HG02610 (cell line): ENCODE data around the gene SMIM9.
"Not testable (repeated sequence)": the region's sequence is repeated elsewhere in the genome, so short reads cannot be mapped to it uniquely, and the experiment has no call there.

Source experiments
- ATAC-seq: cut with Tn5 transposase; IDR thresholded peaks from one replicate; pipeline ENCODE4 v1.9.1; 2021; ENCODE audit warnings: mild to moderate bottlenecking, moderate library complexity; ENCODE audit not compliant: unreplicated experiment

The SMIM9 gene

GRCh38 chrX:154816326-154816898, 18.1 kb downstream of the SMIM9 start:
- ATAC-seq, result not testable (repeated sequence)

GRCh38 chrX:154815274-154815818, 19.1 kb downstream of the SMIM9 start:
- no peak for ATAC-seq

- no peak for ATAC-seq
Measured at GRCh38 chrX:154813801-154814200, 20.7 kb downstream of the SMIM9 start.

- no peak for ATAC-seq
Measured at GRCh38 chrX:154812341-154813101, 21.9 kb downstream of the SMIM9 start.

- no peak for ATAC-seq
Measured at GRCh38 chrX:154809939-154810665, 24.4 kb downstream of the SMIM9 start.

GRCh38 chrX:154806837-154807501, 27.5 kb downstream of the SMIM9 start:
- ATAC-seq, result no peak

GRCh38 chrX:154805696-154806091, 28.8 kb downstream of the SMIM9 start:
- ATAC-seq, result no peak

- ATAC-seq, result peak; percentile 96
Measured at GRCh38 chrX:154804957-154805695, 29.3 kb downstream of the SMIM9 start, which contains the start of gene MPP1. Gene MPP1 (minus strand): TSS chrX:154805485. CDS start chrX:154805373, 112 bp downstream.

GRCh38 chrX:154804261-154804956, 30.1 kb downstream of the SMIM9 start:
- no peak for ATAC-seq

GRCh38 chrX:154802947-154803346, 31.5 kb downstream of the SMIM9 start:
- ATAC-seq, result no peak

- ATAC-seq, result no peak
Measured at GRCh38 chrX:154800478-154801210, 33.8 kb downstream of the SMIM9 start.

GRCh38 chrX:154799556-154800348, 34.7 kb downstream of the SMIM9 start:
- ATAC-seq, result no peak

- ATAC-seq, result no peak
Measured at GRCh38 chrX:154797006-154797405, 37.5 kb downstream of the SMIM9 start.

- no peak for ATAC-seq
Measured at GRCh38 chrX:154795016-154795415, 39.4 kb downstream of the SMIM9 start.

GRCh38 chrX:154793084-154793795, 41.2 kb downstream of the SMIM9 start:
- ATAC-seq, result no peak

GRCh38 chrX:154791939-154792338, 42.5 kb downstream of the SMIM9 start:
- ATAC-seq, result no peak

- no peak for ATAC-seq
Measured at GRCh38 chrX:154791467-154791866, 43.0 kb downstream of the SMIM9 start.

- no peak for ATAC-seq
Measured at GRCh38 chrX:154785716-154786115, 48.7 kb downstream of the SMIM9 start.
